ENCODE results near the gene ARPC3.
"Not testable (repeated sequence)": the region's sequence is repeated elsewhere in the genome, so short reads cannot be mapped to it uniquely, and the experiment has no call there.

ARPC3 gene

GRCh38 chr12:110431957-110432587, 18.1 kb downstream of the ARPC3 start:
- Histone ChIP-seq H3K9me3 (ENCODE audit: insufficient read depth, low read length) (no peaks in the 10 kb centered on the region), H3K4me1 (ENCODE audit: insufficient read depth, insufficient read length) (no peaks in the 10 kb centered on the region), H3K27me3 (ENCODE audit: insufficient read depth, insufficient read length) (no peaks in the 10 kb centered on the region), H3K36me3 (ENCODE audit: insufficient read depth, insufficient read length, low read length) (peaks cover 25% of the 10 kb centered on the region), H3K9ac (ENCODE audit: insufficient read length, low read depth) (no peak overlapping the region), H3K4me3 (ENCODE audit: insufficient read length, low read depth) (no peak overlapping the region)
- TF ChIP-seq YY1 (IDR thresholded peaks at IDR 0.05; ENCODE audit: insufficient read depth, insufficient read length) (no peak), ZNF274 (IDR thresholded peaks at IDR 0.05; ENCODE audit: low read depth, low read length) (no peak), SUZ12 (IDR thresholded peaks at IDR 0.05; ENCODE audit: extremely low read depth, insufficient read depth, insufficient read length) (no peak)
- no peak for DNase-seq (ENCODE audit: low read depth, low spot score)

GRCh38 chr12:110429676-110430075, 20.5 kb downstream of the ARPC3 start:
- not testable (repeated sequence) for H3K36me3 ChIP-seq (ENCODE audit: insufficient read depth, insufficient read length, low read length); H3K27me3 ChIP-seq (ENCODE audit: insufficient read depth, insufficient read length); H3K4me3 ChIP-seq (ENCODE audit: insufficient read length, low read depth); H3K9me3 ChIP-seq (ENCODE audit: insufficient read depth, low read length); H3K9ac ChIP-seq (ENCODE audit: insufficient read length, low read depth); DNase-seq (ENCODE audit: low read depth, low spot score); H3K4me1 ChIP-seq (ENCODE audit: insufficient read depth, insufficient read length)

GRCh38 chr12:110426406-110426805, 23.7 kb downstream of the ARPC3 start:
- Histone ChIP-seq H3K4me3 (ENCODE audit: insufficient read length, low read depth) (no peak overlapping the region), H3K27me3 (ENCODE audit: insufficient read depth, insufficient read length) (no peaks in the 10 kb centered on the region), H3K36me3 (ENCODE audit: insufficient read depth, insufficient read length, low read length) (no peaks in the 10 kb centered on the region), H3K9me3 (ENCODE audit: insufficient read depth, low read length) (no peaks in the 10 kb centered on the region), H3K9ac (ENCODE audit: insufficient read length, low read depth) (no peak overlapping the region), H3K4me1 (ENCODE audit: insufficient read depth, insufficient read length) (peaks cover 3% of the 10 kb centered on the region)
- TF ChIP-seq ZNF274 (IDR thresholded peaks at IDR 0.05; ENCODE audit: low read depth, low read length) (no peak), YY1 (IDR thresholded peaks at IDR 0.05; ENCODE audit: insufficient read depth, insufficient read length) (no peak), SUZ12 (IDR thresholded peaks at IDR 0.05; ENCODE audit: extremely low read depth, insufficient read depth, insufficient read length) (no peak)
- no peak for DNase-seq (ENCODE audit: low read depth, low spot score)

- no peak for DNase-seq (ENCODE audit: low read depth, low spot score)
- H3K36me3 ChIP-seq (ENCODE audit: insufficient read depth, insufficient read length, low read length) = no peaks in the 10 kb centered on the region
- H3K9me3 ChIP-seq (ENCODE audit: insufficient read depth, low read length) = no peaks in the 10 kb centered on the region
- H3K27me3 ChIP-seq (ENCODE audit: insufficient read depth, insufficient read length) = no peaks in the 10 kb centered on the region
- H3K9ac ChIP-seq (ENCODE audit: insufficient read length, low read depth) = peak overlapping the region; percentile 17
- TF ChIP-seq ZNF274 (IDR thresholded peaks at IDR 0.05; ENCODE audit: low read depth, low read length) (no peak), YY1 (IDR thresholded peaks at IDR 0.05; ENCODE audit: insufficient read depth, insufficient read length) (no peak), SUZ12 (IDR thresholded peaks at IDR 0.05; ENCODE audit: extremely low read depth, insufficient read depth, insufficient read length) (no peak)
- peaks cover 3% of the 10 kb centered on the region for H3K4me1 ChIP-seq (ENCODE audit: insufficient read depth, insufficient read length)
- H3K4me3 ChIP-seq (ENCODE audit: insufficient read length, low read depth) = no peak overlapping the region
These were observed 25.9 kb downstream of the ARPC3 start for GRCh38 chr12:110424237-110424636.

GRCh38 chr12:110421701-110422100, 28.4 kb downstream of the ARPC3 start:
- no peaks in the 10 kb centered on the region for H3K27me3 ChIP-seq (ENCODE audit: insufficient read depth, insufficient read length)
- TF ChIP-seq ZNF274 (IDR thresholded peaks at IDR 0.05; ENCODE audit: low read depth, low read length) = no peak
- TF ChIP-seq SUZ12 (IDR thresholded peaks at IDR 0.05; ENCODE audit: extremely low read depth, insufficient read depth, insufficient read length) = no peak
- TF ChIP-seq YY1 (IDR thresholded peaks at IDR 0.05; ENCODE audit: insufficient read depth, insufficient read length) = no peak
- H3K9ac ChIP-seq (ENCODE audit: insufficient read length, low read depth) = no peak overlapping the region
- DNase-seq (ENCODE audit: low read depth, low spot score) = no peak
- no peak overlapping the region for H3K4me3 ChIP-seq (ENCODE audit: insufficient read length, low read depth)
- H3K9me3 ChIP-seq (ENCODE audit: insufficient read depth, low read length) = no peaks in the 10 kb centered on the region
- H3K36me3 ChIP-seq (ENCODE audit: insufficient read depth, insufficient read length, low read length) = no peaks in the 10 kb centered on the region
- peaks cover 3% of the 10 kb centered on the region for H3K4me1 ChIP-seq (ENCODE audit: insufficient read depth, insufficient read length)

GRCh38 chr12:110421159-110421661, 28.9 kb downstream of the ARPC3 start:
- Histone ChIP-seq H3K4me1 (ENCODE audit: insufficient read depth, insufficient read length) (peaks cover 3% of the 10 kb centered on the region), H3K9ac (ENCODE audit: insufficient read length, low read depth) (no peak overlapping the region), H3K36me3 (ENCODE audit: insufficient read depth, insufficient read length, low read length) (no peaks in the 10 kb centered on the region), H3K4me3 (ENCODE audit: insufficient read length, low read depth) (no peak overlapping the region), H3K9me3 (ENCODE audit: insufficient read depth, low read length) (no peaks in the 10 kb centered on the region), H3K27me3 (ENCODE audit: insufficient read depth, insufficient read length) (no peaks in the 10 kb centered on the region)
- DNase-seq (ENCODE audit: low read depth, low spot score) = no peak
- TF ChIP-seq ZNF274 (IDR thresholded peaks at IDR 0.05; ENCODE audit: low read depth, low read length) (no peak), YY1 (IDR thresholded peaks at IDR 0.05; ENCODE audit: insufficient read depth, insufficient read length) (no peak), SUZ12 (IDR thresholded peaks at IDR 0.05; ENCODE audit: extremely low read depth, insufficient read depth, insufficient read length) (no peak)

GRCh38 chr12:110420644-110421043, 29.5 kb downstream of the ARPC3 start:
- not testable (repeated sequence) for H3K9me3 ChIP-seq (ENCODE audit: insufficient read depth, low read length); H3K9ac ChIP-seq (ENCODE audit: insufficient read length, low read depth); H3K4me3 ChIP-seq (ENCODE audit: insufficient read length, low read depth); H3K27me3 ChIP-seq (ENCODE audit: insufficient read depth, insufficient read length); DNase-seq (ENCODE audit: low read depth, low spot score); H3K36me3 ChIP-seq (ENCODE audit: insufficient read depth, insufficient read length, low read length); H3K4me1 ChIP-seq (ENCODE audit: insufficient read depth, insufficient read length)

- H3K27me3 ChIP-seq (ENCODE audit: insufficient read depth, insufficient read length); H3K9me3 ChIP-seq (ENCODE audit: insufficient read depth, low read length); H3K36me3 ChIP-seq (ENCODE audit: insufficient read depth, insufficient read length, low read length); DNase-seq (ENCODE audit: low read depth, low spot score); H3K4me1 ChIP-seq (ENCODE audit: insufficient read depth, insufficient read length); H3K9ac ChIP-seq (ENCODE audit: insufficient read length, low read depth); H3K4me3 ChIP-seq (ENCODE audit: insufficient read length, low read depth): not testable (repeated sequence)
These were observed 33.0 kb downstream of the ARPC3 start for GRCh38 chr12:110417113-110417512.

- not testable (repeated sequence) for DNase-seq (ENCODE audit: low read depth, low spot score); H3K36me3 ChIP-seq (ENCODE audit: insufficient read depth, insufficient read length, low read length); H3K27me3 ChIP-seq (ENCODE audit: insufficient read depth, insufficient read length); H3K9me3 ChIP-seq (ENCODE audit: insufficient read depth, low read length); H3K4me1 ChIP-seq (ENCODE audit: insufficient read depth, insufficient read length); H3K9ac ChIP-seq (ENCODE audit: insufficient read length, low read depth); H3K4me3 ChIP-seq (ENCODE audit: insufficient read length, low read depth)
These were observed 40.1 kb downstream of the ARPC3 start for GRCh38 chr12:110410086-110410485.

GRCh38 chr12:110405126-110405662, 44.9 kb downstream of the ARPC3 start:
- peaks cover 22% of the 10 kb centered on the region for H3K36me3 ChIP-seq (ENCODE audit: insufficient read depth, insufficient read length, low read length)
- H3K9me3 ChIP-seq (ENCODE audit: insufficient read depth, low read length); DNase-seq (ENCODE audit: low read depth, low spot score); H3K27me3 ChIP-seq (ENCODE audit: insufficient read depth, insufficient read length); H3K4me3 ChIP-seq (ENCODE audit: insufficient read length, low read depth); H3K9ac ChIP-seq (ENCODE audit: insufficient read length, low read depth); H3K4me1 ChIP-seq (ENCODE audit: insufficient read depth, insufficient read length): not testable (repeated sequence)

Measured in NT2/D1 (cell line).